Lung (tissue), 12 donors: ENCODE measurements around the gene CES4A. TPM values are rescaled to one million over a fixed set of nuclear protein-coding genes. Genes with fewer than 3 reads are reported as not detected.

Source experiments
- ATAC-seq: fragments of 200-7000 bp; cut with Tn5 transposase; one replicate; pipeline ENCODE4 v1.9.1; 2020; ENCODE audit warnings: moderate number of reproducible peaks; ENCODE audit not compliant: insufficient read depth, low FRiP score
- DNase-seq, 3 donors: peaks; one replicate each; pipeline ENCODE4 v3.0.0-alpha.2; 2013 to 2017
- H3K27ac ChIP-seq, 2 donors: one replicate each; pipeline ENCODE4 v1.5.1; 2013; ENCODE audit warnings: mild to moderate bottlenecking in 2 of 2, moderate library complexity in 2 of 2, control low read depth in 1 of 2, inconsistent platforms in 1 of 2, low read depth in 1 of 2, low read length in 1 of 2
- H3K27me3 ChIP-seq, 3 donors: one replicate each; pipeline ENCODE4 v1.5.1; 2013; ENCODE audit warnings: low read length in 2 of 3; ENCODE audit not compliant: control insufficient read depth in 3 of 3, insufficient read depth in 3 of 3
- H3K36me3 ChIP-seq, 4 donors: one replicate each; pipeline ENCODE4 v1.5.1; 2013; ENCODE audit warnings: low read length in 4 of 4, mild to moderate bottlenecking in 1 of 4, moderate library complexity in 1 of 4; ENCODE audit not compliant: control insufficient read depth in 4 of 4, insufficient read depth in 4 of 4
- H3K4me1 ChIP-seq, 5 donors: one replicate each; pipeline ENCODE4 v1.5.1; 2013; ENCODE audit warnings: low read length in 5 of 5, mild to moderate bottlenecking in 2 of 5, moderate library complexity in 1 of 5; ENCODE audit not compliant: control insufficient read depth in 5 of 5, insufficient read depth in 5 of 5
- H3K4me3 ChIP-seq: one replicate; pipeline ENCODE4 v1.5.1; 2013; ENCODE audit warnings: mild to moderate bottlenecking, control low read depth, moderate library complexity
- H3K9ac ChIP-seq, 2 donors: one replicate each; pipeline ENCODE4 v1.5.1; 2013; ENCODE audit warnings: low read length in 2 of 2, control low read depth in 1 of 2; ENCODE audit not compliant: insufficient read depth in 1 of 2
- H3K9me3 ChIP-seq, 4 donors: one replicate each; pipeline ENCODE4 v1.5.1; 2013; ENCODE audit warnings: low read length in 3 of 4, mild to moderate bottlenecking in 1 of 4, moderate library complexity in 1 of 4; ENCODE audit not compliant: control insufficient read depth in 4 of 4, insufficient read depth in 3 of 4
- WGBS, 2 donors: extraction: QIAGEN DNeasy Blood & Tissue Kit; methylation state at CpG; one replicate each; pipeline ENCODE4 v1.1.7; 2013; 5-methylcytosine and 5-hydroxymethylcytosine counted together
- polyA plus RNA-seq, 2 donors: library from polyadenylated mRNA; stranded (reverse); fragments of 200-250 nt; gene quantifications; one replicate each; pipeline ENCODE4 v1.2.1, GENCODE V29; 2013
- total RNA-seq, 2 donors: library from RNA; depleted of rRNA in 1 of 2; stranded (reverse); fragments of >200 nt in 1 of 2; gene quantifications; one replicate each; pipeline ENCODE4 v1.2.1, GENCODE V29; 2014 to 2021
- TF ChIP-seq, protein P1 (sequence below): IDR thresholded peaks from 2 replicates; pipeline ENCODE4 v1.5.1; 2012; ENCODE audit warnings: mild to moderate bottlenecking; ENCODE audit errors: control extremely low read depth, extremely low read depth
- donor health status: control.
- donor health status: control.
- donor health status: Bipolar disorder and iron deficiency.
- donor health status: healthy.
- donor health status: DM: yes; HTN: yes; CAD: no.

Gene CES4A
- total and polyA plus RNA-seq, 4 donors: 8.0 to 29.8 (median 13.6) TPM

- TF ChIP-seq, protein P1, sequence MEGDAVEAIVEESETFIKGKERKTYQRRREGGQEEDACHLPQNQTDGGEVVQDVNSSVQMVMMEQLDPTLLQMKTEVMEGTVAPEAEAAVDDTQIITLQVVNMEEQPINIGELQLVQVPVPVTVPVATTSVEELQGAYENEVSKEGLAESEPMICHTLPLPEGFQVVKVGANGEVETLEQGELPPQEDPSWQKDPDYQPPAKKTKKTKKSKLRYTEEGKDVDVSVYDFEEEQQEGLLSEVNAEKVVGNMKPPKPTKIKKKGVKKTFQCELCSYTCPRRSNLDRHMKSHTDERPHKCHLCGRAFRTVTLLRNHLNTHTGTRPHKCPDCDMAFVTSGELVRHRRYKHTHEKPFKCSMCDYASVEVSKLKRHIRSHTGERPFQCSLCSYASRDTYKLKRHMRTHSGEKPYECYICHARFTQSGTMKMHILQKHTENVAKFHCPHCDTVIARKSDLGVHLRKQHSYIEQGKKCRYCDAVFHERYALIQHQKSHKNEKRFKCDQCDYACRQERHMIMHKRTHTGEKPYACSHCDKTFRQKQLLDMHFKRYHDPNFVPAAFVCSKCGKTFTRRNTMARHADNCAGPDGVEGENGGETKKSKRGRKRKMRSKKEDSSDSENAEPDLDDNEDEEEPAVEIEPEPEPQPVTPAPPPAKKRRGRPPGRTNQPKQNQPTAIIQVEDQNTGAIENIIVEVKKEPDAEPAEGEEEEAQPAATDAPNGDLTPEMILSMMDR: no peak
- DNase-seq (peak; percentile 39 to 72 (median 53)), ATAC-seq (no peak)
- Histone ChIP-seq H3K4me3 (peak overlapping the region; percentile 18), H3K36me3 (no peaks in the 10 kb centered on the region), H3K27me3 (no peaks in the 10 kb centered on the region), H3K4me1 (peaks cover 0 to 18% (median 7%) of the 10 kb centered on the region in 5 donors), H3K9me3 (no peaks in the 10 kb centered on the region), H3K27ac (no peak overlapping the region), H3K9ac (no peak overlapping the region)
- 11% methylated on average over 20 to 21 of the region's 21 CpGs for WGBS, 2 donors
Observed at GRCh38 chr16:67013233-67013822, 24.9 kb downstream of the CES4A start.

DNA sequence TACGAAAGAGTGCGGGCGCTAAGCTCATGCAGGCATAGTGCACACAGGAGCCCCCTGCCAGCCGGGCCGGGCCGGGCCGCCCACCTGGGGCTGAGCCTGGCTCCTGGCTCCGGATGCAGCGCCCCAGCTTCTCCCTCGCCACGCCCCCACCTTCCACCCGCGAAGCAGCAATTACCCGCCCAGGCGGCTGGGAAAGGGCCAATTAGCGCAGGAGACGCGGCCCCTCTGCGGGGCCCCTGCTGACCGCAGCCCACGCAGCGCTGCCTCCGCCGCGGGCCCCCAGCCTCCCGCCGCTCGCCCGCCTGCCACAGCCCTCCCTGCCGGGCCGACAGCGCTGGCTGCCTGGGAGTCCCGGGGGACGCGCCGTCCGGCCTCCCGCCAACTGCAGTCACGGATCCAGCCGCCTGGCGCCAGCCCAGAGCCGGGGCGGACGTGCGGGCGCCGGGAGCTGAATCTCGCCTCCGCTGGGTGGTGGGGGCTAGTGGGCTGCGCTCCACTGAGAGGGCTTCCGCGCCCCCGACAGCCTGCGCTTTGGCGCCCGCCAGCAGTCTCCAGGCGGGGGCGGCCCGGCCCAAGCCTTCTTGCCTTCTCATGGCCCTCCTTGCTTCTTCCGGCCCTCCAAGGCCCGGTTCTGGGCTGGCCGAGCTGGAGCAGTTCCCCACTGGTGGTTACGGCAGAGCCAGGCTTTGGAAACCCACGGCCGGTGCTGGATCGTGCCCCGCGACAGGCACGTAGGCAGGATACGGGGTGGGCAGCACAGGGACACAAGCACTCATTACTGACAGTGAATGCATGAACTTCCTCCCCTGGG lies 25.6 kb downstream of the CES4A start:
- peak overlapping the region in 1 of 2 donors; percentile 42 for H3K9ac ChIP-seq
- H3K4me3 ChIP-seq: peak overlapping the region; percentile 18
- ATAC-seq: peak; percentile 40
- peaks cover 0 to 18% (median 7%) of the 10 kb centered on the region in 5 donors for H3K4me1 ChIP-seq
- peak; percentile 91 to 96 (median 93) for DNase-seq
- no peaks in the 10 kb centered on the region for H3K9me3 ChIP-seq
- H3K36me3 ChIP-seq: no peaks in the 10 kb centered on the region
- peak overlapping the region in 1 of 2 donors; percentile 71 for H3K27ac ChIP-seq
- no peaks in the 10 kb centered on the region for H3K27me3 ChIP-seq
- 1% methylated on average over 50 to 70 of the region's 70 CpGs for WGBS, 2 donors
- TF ChIP-seq, protein P1: peak; percentile 4

DNA sequence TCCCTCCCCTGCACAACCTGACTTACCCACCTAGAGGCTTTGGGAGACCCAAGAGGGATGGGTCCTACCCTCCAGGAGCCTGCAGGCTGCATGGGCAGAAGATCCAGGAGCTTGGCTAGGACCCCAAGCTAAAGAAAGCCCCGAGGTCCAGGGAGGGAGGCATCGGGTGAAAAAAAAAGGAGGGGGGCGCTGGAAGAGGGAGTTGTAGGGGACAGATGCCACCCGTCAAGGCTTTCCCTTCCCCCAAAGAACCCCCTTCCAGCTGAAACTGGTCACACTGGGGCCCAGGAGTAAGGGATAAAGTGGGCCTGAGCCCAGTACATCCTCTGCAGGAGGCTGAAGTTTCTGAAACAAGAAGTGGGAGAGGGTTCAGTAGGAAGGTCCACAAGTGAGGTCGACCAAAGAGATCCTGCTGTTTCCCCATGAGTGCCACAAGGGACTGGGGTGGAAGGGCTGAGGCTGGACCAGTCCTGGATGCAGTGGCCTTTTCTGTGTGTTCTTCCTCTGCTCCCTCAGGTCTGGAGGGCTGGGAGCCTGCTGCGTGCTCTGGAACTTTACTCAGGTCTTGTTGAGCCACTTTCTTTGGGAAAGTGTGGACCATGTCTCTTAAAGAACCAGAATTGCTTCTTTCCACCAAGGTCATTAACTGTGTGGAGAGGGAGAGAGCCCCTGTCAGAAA lies 26.4 kb downstream of the CES4A start:
- H3K4me3 ChIP-seq: no peak overlapping the region
- TF ChIP-seq, protein P1: no peak
- H3K9me3 ChIP-seq: no peaks in the 10 kb centered on the region
- 54 to 59% methylated on average over 6 of the region's 6 CpGs for WGBS, 2 donors
- DNase-seq (peak in 1 of 3 donors; percentile 44), ATAC-seq (no peak)
- no peak overlapping the region for H3K27ac ChIP-seq
- no peaks in the 10 kb centered on the region for H3K36me3 ChIP-seq
- H3K9ac ChIP-seq: no peak overlapping the region
- H3K4me1 ChIP-seq: peaks cover 0 to 18% (median 7%) of the 10 kb centered on the region in 5 donors
- H3K27me3 ChIP-seq: no peaks in the 10 kb centered on the region
